IPS DF 6.9 (cell line): Measurements from ENCODE around the gene NCDN.
"Not testable (repeated sequence)": the region's sequence is repeated elsewhere in the genome, so short reads cannot be mapped to it uniquely, and the experiment has no call there.

Experiments used
- DNase-seq: peaks from one replicate; pipeline ENCODE4 v3.0.0-alpha.2; 2013; ENCODE audit warnings: low read depth, low spot score
- H3K27ac ChIP-seq: one replicate; pipeline ENCODE4 v1.5.1; 2013; ENCODE audit warnings: low read length, control low read depth
- H3K27me3 ChIP-seq: 2 replicates; pipeline ENCODE4 v1.6.1; 2013; ENCODE audit warnings: mild to moderate bottlenecking, low read length; ENCODE audit not compliant: control insufficient read depth, insufficient read depth
- H3K36me3 ChIP-seq: 2 replicates; pipeline ENCODE4 v1.6.1; 2013; ENCODE audit warnings: low read length; ENCODE audit not compliant: control insufficient read depth, insufficient read depth
- H3K4me1 ChIP-seq: 2 replicates; pipeline ENCODE4 v1.6.1; 2013; ENCODE audit warnings: low read length; ENCODE audit not compliant: control insufficient read depth, insufficient read depth
- H3K4me3 ChIP-seq: 2 replicates; pipeline ENCODE4 v1.5.1; 2013; ENCODE audit warnings: mild to moderate bottlenecking, low read length
- H3K9me3 ChIP-seq: 2 replicates; pipeline ENCODE4 v1.6.1; 2013; ENCODE audit warnings: low read length, inconsistent platforms; ENCODE audit not compliant: control insufficient read depth, insufficient read depth
- WGBS: extraction: QIAGEN DNeasy Blood & Tissue Kit; methylation state at CpG from one replicate; pipeline ENCODE4 v1.1.7; 2013; ENCODE audit warnings: mixed read lengths, missing lambda C conversion rate; ENCODE audit not compliant: insufficient read length, insufficient coverage; 5-methylcytosine and 5-hydroxymethylcytosine counted together

NCDN gene

DNA sequence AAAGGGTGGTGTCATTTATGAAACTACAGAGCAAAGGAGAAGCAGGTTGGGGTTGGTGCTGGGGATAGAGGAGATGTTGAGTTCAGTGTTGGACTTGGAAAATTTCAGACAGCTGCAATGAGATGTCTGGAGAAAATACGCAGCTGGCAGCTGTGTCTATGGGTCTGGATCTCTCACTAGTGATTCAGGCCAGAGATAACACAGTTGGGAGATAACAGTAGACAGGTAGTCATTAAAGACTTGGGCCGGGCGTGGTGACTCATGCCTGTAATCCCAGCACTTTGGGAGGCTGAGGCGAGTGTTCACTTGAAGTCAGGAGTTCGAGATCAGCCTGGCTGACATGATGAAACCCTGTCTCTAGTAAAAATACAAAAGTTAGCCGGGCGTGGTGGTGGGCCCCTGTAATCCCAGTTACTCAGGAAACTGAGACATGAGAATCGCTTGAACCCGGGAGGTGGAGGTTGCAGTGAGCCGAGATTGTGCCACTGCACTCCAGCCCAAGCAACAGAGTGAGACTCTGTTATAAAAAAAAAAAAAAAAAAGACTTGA lies 13.1 kb downstream of the NCDN start:
- H3K27ac ChIP-seq = no peak overlapping the region
- no peak overlapping the region for H3K4me3 ChIP-seq
- peaks cover 44% of the 10 kb centered on the region for H3K27me3 ChIP-seq
- peaks cover 2% of the 10 kb centered on the region; the same call in 1 of the 2 replicates for H3K4me1 ChIP-seq
- WGBS = no CpG with 5 or more reads among the region's 10 CpGs
- H3K9me3 ChIP-seq = no peaks in the 10 kb centered on the region
- 0 out of 2 replicates have a peak, but pooled peaks cover 4% of the 10 kb centered on the region for H3K36me3 ChIP-seq
- no peak for DNase-seq

DNA sequence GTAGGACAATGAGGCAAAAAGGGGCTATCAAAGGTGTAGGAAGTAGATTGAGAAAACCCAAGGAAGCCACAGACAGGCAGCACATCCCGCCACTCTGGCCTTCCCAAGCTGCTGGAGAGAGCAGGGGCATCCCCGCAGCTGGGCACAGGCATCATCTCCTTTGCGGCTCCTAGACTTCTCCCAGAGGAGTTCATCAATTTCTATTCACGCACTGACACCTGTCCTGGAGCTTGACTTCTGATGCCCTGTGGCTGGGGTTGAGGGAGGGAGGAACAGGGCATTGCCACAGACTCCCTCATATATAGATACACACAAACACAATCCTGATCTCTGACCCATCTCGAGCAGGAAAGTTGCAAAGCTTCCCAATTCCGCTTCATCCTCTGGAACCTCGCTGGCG lies 13.7 kb downstream of the NCDN start:
- no CpG with 5 or more reads among the region's 8 CpGs for WGBS
- Histone ChIP-seq H3K27me3 (peaks cover 50% of the 10 kb centered on the region), H3K36me3 (0 out of 2 replicates have a peak, but pooled peaks cover 4% of the 10 kb centered on the region), H3K27ac (no peak overlapping the region), H3K4me3 (no peak overlapping the region), H3K4me1 (peaks cover 4% of the 10 kb centered on the region; the same call in 1 of the 2 replicates), H3K9me3 (no peaks in the 10 kb centered on the region)
- DNase-seq = no peak

GRCh38 chr1:35572296-35572695 lies 14.7 kb downstream of the NCDN start:
- H3K4me3 ChIP-seq = no peak overlapping the region
- peaks cover 7% of the 10 kb centered on the region; the same call in 1 of the 2 replicates for H3K4me1 ChIP-seq
- peaks cover 59% of the 10 kb centered on the region for H3K27me3 ChIP-seq
- H3K36me3 ChIP-seq = no peaks in the 10 kb centered on the region
- no peaks in the 10 kb centered on the region for H3K9me3 ChIP-seq
- DNase-seq = no peak
- no peak overlapping the region for H3K27ac ChIP-seq
- no CpG with 5 or more reads among the region's 2 CpGs for WGBS

DNA sequence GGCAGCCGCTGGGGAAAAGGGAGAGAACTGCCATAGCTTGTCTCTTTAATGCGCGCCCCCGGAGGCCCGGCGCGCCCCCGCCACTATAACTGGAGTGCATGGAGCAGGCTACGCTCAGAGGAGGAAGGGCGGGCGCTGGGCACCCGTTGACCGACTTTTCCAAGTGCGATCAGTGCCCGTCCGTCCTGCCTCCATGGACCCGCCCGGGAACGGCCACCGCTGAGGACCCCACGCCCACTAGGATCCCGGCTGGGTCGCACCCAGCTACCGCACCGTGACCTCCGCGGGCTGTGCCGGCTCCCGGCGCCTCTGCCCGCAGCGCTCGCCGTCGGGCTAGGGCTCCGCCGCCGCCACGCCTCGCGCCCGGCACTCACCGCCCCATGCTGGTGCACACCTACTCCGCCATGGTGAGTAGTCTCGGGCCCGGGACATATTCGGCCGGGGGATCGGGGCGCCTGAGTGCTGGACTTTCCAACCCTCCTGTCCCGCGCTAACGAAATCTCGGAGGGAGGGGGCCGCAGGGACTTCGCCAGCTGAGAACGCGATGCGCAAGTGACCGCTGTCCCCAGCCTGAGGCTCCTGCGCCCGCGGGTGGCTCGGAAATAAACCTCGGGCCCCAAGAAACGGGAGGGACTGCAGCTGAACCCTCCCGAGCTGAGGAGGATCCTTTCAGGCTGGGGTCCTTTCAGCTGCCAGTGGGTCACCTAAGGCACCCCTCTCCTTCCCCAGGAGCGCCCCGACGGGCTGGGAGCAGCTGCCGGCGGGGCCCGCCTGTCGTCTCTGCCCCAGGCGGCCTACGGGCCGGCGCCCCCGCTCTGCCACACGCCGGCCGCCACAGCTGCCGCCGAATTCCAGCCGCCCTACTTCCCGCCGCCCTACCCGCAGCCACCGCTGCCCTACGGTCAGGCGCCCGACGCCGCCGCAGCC lies 15.9 kb downstream of the NCDN start, which contains the start of gene TFAP2E:
Gene TFAP2E (plus strand): TSS at position 117 of the 927 bp plus-strand sequence. CDS start 264 bp downstream, at position 381.
- Histone ChIP-seq H3K27me3 (peaks cover 68% of the 10 kb centered on the region), H3K9me3 (no peaks in the 10 kb centered on the region), H3K4me3 (peak within 1 kb of the TSS; percentile 51; the same call in 1 of the 2 replicates), H3K4me1 (peaks cover 7% of the 10 kb centered on the region; the same call in 1 of the 2 replicates), H3K27ac (no peak within 1 kb of the TSS), H3K36me3 (no peaks in the 10 kb centered on the region)
- WGBS = no CpG with 5 or more reads among the region's 95 CpGs
- no peak for DNase-seq

DNA sequence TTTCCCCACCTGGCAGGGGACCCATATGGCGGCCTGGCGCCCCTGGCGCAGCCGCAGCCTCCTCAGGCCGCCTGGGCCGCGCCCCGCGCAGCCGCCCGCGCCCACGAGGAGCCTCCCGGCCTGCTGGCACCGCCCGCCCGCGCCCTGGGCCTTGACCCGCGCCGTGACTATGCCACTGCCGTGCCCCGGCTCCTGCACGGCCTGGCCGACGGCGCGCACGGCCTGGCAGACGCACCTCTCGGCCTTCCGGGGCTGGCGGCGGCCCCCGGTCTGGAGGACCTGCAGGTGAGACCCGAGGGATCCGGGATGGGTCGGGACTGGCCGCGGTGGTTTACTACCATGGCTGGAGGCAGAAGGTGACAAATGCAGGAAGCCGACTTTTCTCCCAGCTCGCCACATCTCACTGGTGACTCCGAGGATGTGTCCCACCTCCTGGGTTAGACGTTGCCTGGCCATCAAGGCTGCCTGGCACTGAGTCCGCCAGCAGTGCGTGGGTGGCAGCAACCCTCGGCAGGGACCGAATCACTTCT lies 16.6 kb downstream of the NCDN start:
- H3K4me1 ChIP-seq = peaks cover 7% of the 10 kb centered on the region; the same call in 1 of the 2 replicates
- DNase-seq = no peak
- H3K9me3 ChIP-seq = no peaks in the 10 kb centered on the region
- peak overlapping the region; percentile 51; the same call in 1 of the 2 replicates for H3K4me3 ChIP-seq
- H3K27me3 ChIP-seq = peaks cover 69% of the 10 kb centered on the region
- H3K36me3 ChIP-seq = no peaks in the 10 kb centered on the region
- no peak overlapping the region for H3K27ac ChIP-seq
- WGBS = no CpG with 5 or more reads among the region's 48 CpGs

- Histone ChIP-seq H3K4me3 (no peak overlapping the region), H3K4me1 (peaks cover 7% of the 10 kb centered on the region; the same call in 1 of the 2 replicates), H3K27ac (no peak overlapping the region), H3K9me3 (no peaks in the 10 kb centered on the region), H3K36me3 (no peaks in the 10 kb centered on the region), H3K27me3 (peaks cover 69% of the 10 kb centered on the region)
- DNase-seq = no peak
- no CpG with 5 or more reads among the region's 30 CpGs for WGBS
Observed at GRCh38 chr1:35574655-35575415, 17.2 kb downstream of the NCDN start.

- no CpG with 5 or more reads among the region's 5 CpGs for WGBS
- no peak overlapping the region for H3K4me3 ChIP-seq
- no peak for DNase-seq
- no peak overlapping the region for H3K27ac ChIP-seq
- H3K4me1 ChIP-seq = peaks cover 7% of the 10 kb centered on the region; the same call in 1 of the 2 replicates
- H3K36me3 ChIP-seq = no peaks in the 10 kb centered on the region
- H3K9me3 ChIP-seq = no peaks in the 10 kb centered on the region
- H3K27me3 ChIP-seq = peaks cover 69% of the 10 kb centered on the region
Observed at GRCh38 chr1:35575416-35575958, 17.9 kb downstream of the NCDN start.

GRCh38 chr1:35576061-35576765 lies 18.6 kb downstream of the NCDN start:
- Histone ChIP-seq H3K27ac (no peak overlapping the region), H3K4me1 (peaks cover 7% of the 10 kb centered on the region; the same call in 1 of the 2 replicates), H3K27me3 (peaks cover 67% of the 10 kb centered on the region), H3K9me3 (no peaks in the 10 kb centered on the region), H3K36me3 (no peaks in the 10 kb centered on the region), H3K4me3 (peak overlapping the region; percentile 40; the same call in 1 of the 2 replicates)
- DNase-seq = no peak
- no CpG with 5 or more reads among the region's 10 CpGs for WGBS

GRCh38 chr1:35576766-35577070 lies 19.1 kb downstream of the NCDN start:
- not testable (repeated sequence) for H3K36me3 ChIP-seq, DNase-seq, H3K9me3 ChIP-seq, H3K4me1 ChIP-seq, H3K27ac ChIP-seq
- Histone ChIP-seq H3K4me3 (peak overlapping the region; percentile 40; the same call in 1 of the 2 replicates), H3K27me3 (peaks cover 63% of the 10 kb centered on the region)
- WGBS = no CpG with 5 or more reads among the region's 37 CpGs
